Neural cell (in vitro differentiated cells): ENCODE results near the gene KLF13. TPM values are rescaled to one million over a fixed set of nuclear protein-coding genes. Genes with fewer than 3 reads are reported as not detected.

Experiments used
- H2AFZ ChIP-seq: fragments of 200-600, 300-800 bp; sonication (generic), shearing (Covaris generic); 2 replicates; pipeline ENCODE4 v1.6.0; 2014; ENCODE audit warnings: low read depth, mild to moderate bottlenecking, antibody characterized with exemption, low read length, moderate library complexity
- H3F3A ChIP-seq: fragments of 200-600 bp; shearing (Covaris generic); 2 replicates; pipeline ENCODE4 v1.6.1; 2016; ENCODE audit warnings: mild to moderate bottlenecking, moderate library complexity, mixed read lengths, antibody characterized with exemption, low read length; ENCODE audit not compliant: insufficient read depth, poor library complexity, severe bottlenecking
- H3K27ac ChIP-seq: fragments of 200-600, 300-800 bp; sonication (generic), shearing (Covaris generic); 2 replicates; pipeline ENCODE4 v1.5.1; 2014; ENCODE audit warnings: mild to moderate bottlenecking, low read length, moderate library complexity
- H3K27me3 ChIP-seq: fragments of 300-800, 200-600 bp; sonication (generic), shearing (Covaris generic); 2 replicates; pipeline ENCODE4 v1.6.0; 2014; ENCODE audit warnings: mild to moderate bottlenecking, low read depth, low read length, moderate library complexity; ENCODE audit not compliant: insufficient read depth
- H3K36me3 ChIP-seq: fragments of 300-800, 200-600 bp; sonication (generic), shearing (Covaris generic); 2 replicates; pipeline ENCODE4 v1.5.1; 2014; ENCODE audit warnings: mild to moderate bottlenecking, antibody characterized with exemption, low read length, moderate library complexity; ENCODE audit not compliant: insufficient read depth
- H3K4me2 ChIP-seq: fragments of 300-800, 200-600 bp; sonication (generic), shearing (Covaris generic); 2 replicates; pipeline ENCODE4 v1.6.0; 2014; ENCODE audit warnings: mild to moderate bottlenecking, low read length
- H3K4me3 ChIP-seq: fragments of 300-800, 200-600 bp; sonication (generic), shearing (Covaris generic); 2 replicates; pipeline ENCODE4 v1.5.1; 2014; ENCODE audit warnings: mild to moderate bottlenecking, low read length, moderate library complexity
- H3K79me2 ChIP-seq: fragments of 200-600 bp; shearing (Covaris generic); replicated peaks from 2 replicates; pipeline ENCODE4 v1.6.0; 2014; ENCODE audit warnings: mild to moderate bottlenecking, low read length, moderate library complexity; ENCODE audit not compliant: insufficient read depth
- H3K9ac ChIP-seq: fragments of 300-800, 200-600 bp; sonication (generic), shearing (Covaris generic); 2 replicates; pipeline ENCODE4 v1.6.1; 2016; ENCODE audit warnings: mild to moderate bottlenecking, low read length, mixed read lengths
- H3K9me2 ChIP-seq: fragments of 200-600 bp; shearing (Covaris generic); 2 replicates; pipeline ENCODE4 v1.6.1; 2016; ENCODE audit warnings: mild to moderate bottlenecking, low read length, mixed read lengths; ENCODE audit not compliant: insufficient read depth
- H3K9me3 ChIP-seq: fragments of 200-600, 300-800 bp; sonication (generic), shearing (Covaris generic); 2 replicates; pipeline ENCODE4 v1.6.1; 2016; ENCODE audit warnings: mild to moderate bottlenecking, mixed run types, low read length, moderate library complexity, mixed read lengths
- H4K20me1 ChIP-seq: fragments of 200-600 bp; shearing (Covaris generic); 2 replicates; pipeline ENCODE4 v1.6.1; 2016; ENCODE audit warnings: mild to moderate bottlenecking, mixed run types; ENCODE audit not compliant: insufficient read depth
- EP300 ChIP-seq: fragments of 450-650 bp; conservative IDR thresholded peaks from 2 replicates; pipeline ENCODE4 v1.6.1; 2014; ENCODE audit warnings: antibody characterized with exemption, mild to moderate bottlenecking, moderate library complexity; ENCODE audit not compliant: poor library complexity, severe bottlenecking
- EZH2 ChIP-seq: fragments of 200-600, 300-800 bp; shearing (Covaris generic), sonication (generic); IDR thresholded peaks from 2 replicates; pipeline ENCODE4 v1.6.1; 2014; ENCODE audit warnings: antibody characterized with exemption, low read length, borderline replicate concordance, mild to moderate bottlenecking; ENCODE audit not compliant: insufficient read depth, poor library complexity, severe bottlenecking
- MXI1 ChIP-seq: fragments of 450-650 bp; conservative IDR thresholded peaks from 2 replicates; pipeline ENCODE4 v1.6.1; 2014; ENCODE audit warnings: antibody characterized with exemption, mild to moderate bottlenecking; ENCODE audit not compliant: poor library complexity, severe bottlenecking
- POLR2AphosphoS5 ChIP-seq: IDR thresholded peaks from 2 replicates; pipeline ENCODE4 v1.6.1; 2012
- RAD21 ChIP-seq: fragments of 450-650 bp; conservative IDR thresholded peaks from 2 replicates; pipeline ENCODE4 v1.6.1; 2014; ENCODE audit warnings: antibody characterized with exemption, mild to moderate bottlenecking, moderate library complexity
- SMC3 ChIP-seq: fragments of 450-650 bp; conservative IDR thresholded peaks from 2 replicates; pipeline ENCODE4 v1.6.1; 2014; ENCODE audit warnings: antibody characterized with exemption, mild to moderate bottlenecking, moderate library complexity; ENCODE audit not compliant: poor library complexity
- TAF1 ChIP-seq: IDR thresholded peaks from 2 replicates; pipeline ENCODE4 v1.6.1; 2012; ENCODE audit warnings: low read depth
- polyA plus RNA-seq: library from polyadenylated mRNA; depleted of rRNA; stranded (reverse); fragments of >200 nt; gene quantifications from 2 replicates; pipeline ENCODE4 v1.2.3, GENCODE V29; 2014
- TF ChIP-seq, protein P1 (sequence below): fragments of 450-650 bp; IDR thresholded peaks from 2 replicates; pipeline ENCODE4 v1.5.1; 2014; ENCODE audit warnings: antibody characterized with exemption, mild to moderate bottlenecking, moderate library complexity; ENCODE audit not compliant: poor library complexity, severe bottlenecking
- TF ChIP-seq, protein P2 (sequence below): IDR thresholded peaks from 2 replicates; pipeline ENCODE4 v1.6.1; 2012; ENCODE audit warnings: borderline replicate concordance

KLF13 gene
- polyA plus RNA-seq, 1 donor from 2014 or later = 17.0 TPM

DNA sequence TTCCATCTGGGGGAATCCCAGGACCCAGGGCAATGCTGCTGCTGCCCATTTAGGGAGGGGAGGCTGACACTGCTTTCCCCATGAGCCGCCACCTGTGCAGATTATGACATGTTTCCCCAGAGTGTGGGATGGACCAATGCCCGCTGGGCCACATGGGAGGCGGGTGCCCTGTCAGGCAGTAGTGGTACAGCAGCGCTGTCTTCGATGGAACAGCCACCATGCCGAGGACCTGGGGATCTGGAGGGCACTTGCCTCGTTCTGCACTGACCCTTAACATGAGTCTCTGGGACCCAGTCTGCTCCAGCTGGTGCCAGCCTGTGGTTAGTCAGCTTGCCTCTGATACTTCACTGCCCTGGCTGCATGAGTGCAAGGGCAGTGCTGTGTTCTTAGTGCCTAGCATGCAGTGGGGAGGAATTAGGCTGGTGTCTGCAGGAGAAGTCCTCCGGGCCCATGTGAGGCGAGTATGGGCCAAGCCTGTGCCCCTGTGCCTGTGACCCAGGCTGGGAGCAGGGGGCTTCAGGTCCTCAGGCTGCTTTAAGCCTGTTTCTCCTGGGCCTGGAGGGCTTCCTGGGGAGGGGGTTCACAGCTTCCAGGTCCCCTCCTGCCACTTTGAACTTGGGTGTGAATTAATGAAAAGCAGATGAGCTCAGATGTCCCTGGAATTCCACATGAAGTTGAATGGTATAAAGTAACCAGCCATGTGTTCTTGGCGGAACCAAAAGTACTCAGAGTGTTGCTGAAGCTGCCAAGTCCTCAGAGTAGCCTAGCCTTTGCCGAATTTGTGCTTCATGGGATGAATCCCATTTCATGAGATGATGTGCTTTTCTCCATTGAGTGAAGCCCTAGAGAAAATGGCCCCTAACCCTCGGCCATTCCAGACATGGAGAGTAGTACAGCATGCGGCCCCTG lies 22.9 kb downstream of the KLF13 start:
- H3F3A ChIP-seq = no peaks in the 10 kb centered on the region
- no peaks in the 10 kb centered on the region for H4K20me1 ChIP-seq

DNA sequence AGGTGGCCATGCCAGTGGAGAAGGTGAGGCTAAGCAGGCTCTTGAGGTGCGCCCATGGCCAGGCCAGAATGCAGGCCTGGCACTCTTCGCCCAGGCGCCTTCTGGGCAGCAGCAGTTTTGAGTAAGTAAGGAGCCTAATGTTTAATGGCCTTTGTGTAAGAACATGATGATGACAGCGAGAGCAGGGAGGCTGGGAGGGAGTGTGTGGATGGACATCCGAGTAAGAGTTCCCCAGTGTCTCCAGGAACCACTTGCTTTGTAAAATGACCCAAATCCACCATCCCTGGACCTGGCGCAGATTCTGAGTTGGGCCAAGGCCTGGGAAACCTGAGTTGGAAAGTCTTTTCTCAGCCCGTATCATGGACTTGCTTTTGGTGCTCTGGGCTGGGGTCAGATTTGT lies 24.1 kb downstream of the KLF13 start:
- H3K79me2 ChIP-seq = peaks cover 11% of the 10 kb centered on the region
- H3K4me2 ChIP-seq = no peak overlapping the region
- TF ChIP-seq, protein P1, sequence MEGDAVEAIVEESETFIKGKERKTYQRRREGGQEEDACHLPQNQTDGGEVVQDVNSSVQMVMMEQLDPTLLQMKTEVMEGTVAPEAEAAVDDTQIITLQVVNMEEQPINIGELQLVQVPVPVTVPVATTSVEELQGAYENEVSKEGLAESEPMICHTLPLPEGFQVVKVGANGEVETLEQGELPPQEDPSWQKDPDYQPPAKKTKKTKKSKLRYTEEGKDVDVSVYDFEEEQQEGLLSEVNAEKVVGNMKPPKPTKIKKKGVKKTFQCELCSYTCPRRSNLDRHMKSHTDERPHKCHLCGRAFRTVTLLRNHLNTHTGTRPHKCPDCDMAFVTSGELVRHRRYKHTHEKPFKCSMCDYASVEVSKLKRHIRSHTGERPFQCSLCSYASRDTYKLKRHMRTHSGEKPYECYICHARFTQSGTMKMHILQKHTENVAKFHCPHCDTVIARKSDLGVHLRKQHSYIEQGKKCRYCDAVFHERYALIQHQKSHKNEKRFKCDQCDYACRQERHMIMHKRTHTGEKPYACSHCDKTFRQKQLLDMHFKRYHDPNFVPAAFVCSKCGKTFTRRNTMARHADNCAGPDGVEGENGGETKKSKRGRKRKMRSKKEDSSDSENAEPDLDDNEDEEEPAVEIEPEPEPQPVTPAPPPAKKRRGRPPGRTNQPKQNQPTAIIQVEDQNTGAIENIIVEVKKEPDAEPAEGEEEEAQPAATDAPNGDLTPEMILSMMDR = no peak
- no peak for TF ChIP-seq RAD21
- no peak for TF ChIP-seq POLR2AphosphoS5
- no peak for TF ChIP-seq TAF1
- TF ChIP-seq, protein P2, sequence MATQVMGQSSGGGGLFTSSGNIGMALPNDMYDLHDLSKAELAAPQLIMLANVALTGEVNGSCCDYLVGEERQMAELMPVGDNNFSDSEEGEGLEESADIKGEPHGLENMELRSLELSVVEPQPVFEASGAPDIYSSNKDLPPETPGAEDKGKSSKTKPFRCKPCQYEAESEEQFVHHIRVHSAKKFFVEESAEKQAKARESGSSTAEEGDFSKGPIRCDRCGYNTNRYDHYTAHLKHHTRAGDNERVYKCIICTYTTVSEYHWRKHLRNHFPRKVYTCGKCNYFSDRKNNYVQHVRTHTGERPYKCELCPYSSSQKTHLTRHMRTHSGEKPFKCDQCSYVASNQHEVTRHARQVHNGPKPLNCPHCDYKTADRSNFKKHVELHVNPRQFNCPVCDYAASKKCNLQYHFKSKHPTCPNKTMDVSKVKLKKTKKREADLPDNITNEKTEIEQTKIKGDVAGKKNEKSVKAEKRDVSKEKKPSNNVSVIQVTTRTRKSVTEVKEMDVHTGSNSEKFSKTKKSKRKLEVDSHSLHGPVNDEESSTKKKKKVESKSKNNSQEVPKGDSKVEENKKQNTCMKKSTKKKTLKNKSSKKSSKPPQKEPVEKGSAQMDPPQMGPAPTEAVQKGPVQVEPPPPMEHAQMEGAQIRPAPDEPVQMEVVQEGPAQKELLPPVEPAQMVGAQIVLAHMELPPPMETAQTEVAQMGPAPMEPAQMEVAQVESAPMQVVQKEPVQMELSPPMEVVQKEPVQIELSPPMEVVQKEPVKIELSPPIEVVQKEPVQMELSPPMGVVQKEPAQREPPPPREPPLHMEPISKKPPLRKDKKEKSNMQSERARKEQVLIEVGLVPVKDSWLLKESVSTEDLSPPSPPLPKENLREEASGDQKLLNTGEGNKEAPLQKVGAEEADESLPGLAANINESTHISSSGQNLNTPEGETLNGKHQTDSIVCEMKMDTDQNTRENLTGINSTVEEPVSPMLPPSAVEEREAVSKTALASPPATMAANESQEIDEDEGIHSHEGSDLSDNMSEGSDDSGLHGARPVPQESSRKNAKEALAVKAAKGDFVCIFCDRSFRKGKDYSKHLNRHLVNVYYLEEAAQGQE = no peak
- TF ChIP-seq EZH2 = no peak
- TF ChIP-seq EP300 = no peak
- TF ChIP-seq SMC3 = no peak
- TF ChIP-seq MXI1 = no peak
- no peak overlapping the region for H3K4me3 ChIP-seq
- no peaks in the 10 kb centered on the region for H3K9me2 ChIP-seq
- no peaks in the 10 kb centered on the region for H3K9me3 ChIP-seq
- no peak overlapping the region for H2AFZ ChIP-seq
- no peaks in the 10 kb centered on the region for H4K20me1 ChIP-seq
- no peak overlapping the region for H3K27ac ChIP-seq
- H3K9ac ChIP-seq = no peak overlapping the region
- H3F3A ChIP-seq = no peaks in the 10 kb centered on the region
- H3K27me3 ChIP-seq = no peaks in the 10 kb centered on the region
- H3K36me3 ChIP-seq = no peaks in the 10 kb centered on the region

More for the DNA sequence above, 22.9 kb downstream of the KLF13 start:
- no peaks in the 10 kb centered on the region for H3K9me3 ChIP-seq
- peaks cover 9% of the 10 kb centered on the region for H3K79me2 ChIP-seq
- H3K27ac ChIP-seq = no peak overlapping the region
- TF ChIP-seq MXI1 = no peak
- no peak for TF ChIP-seq SMC3
- no peak for TF ChIP-seq EZH2
- no peak for TF ChIP-seq EP300
- TF ChIP-seq TAF1 = no peak
- TF ChIP-seq, protein P2 = no peak
- TF ChIP-seq POLR2AphosphoS5 = no peak
- TF ChIP-seq, protein P1 = no peak
- TF ChIP-seq RAD21 = no peak
- no peak overlapping the region for H3K4me2 ChIP-seq
- H2AFZ ChIP-seq = no peak overlapping the region
- no peak overlapping the region for H3K4me3 ChIP-seq
- no peaks in the 10 kb centered on the region for H3K36me3 ChIP-seq
- no peak overlapping the region for H3K9ac ChIP-seq
- no peaks in the 10 kb centered on the region for H3K27me3 ChIP-seq
- no peaks in the 10 kb centered on the region for H3K9me2 ChIP-seq
